ENCODE measurements around the gene SLC66A2. TPM values are rescaled to one million over a fixed set of nuclear protein-coding genes. Genes with fewer than 3 reads are reported as not detected.

SLC66A2 gene
- total RNA-seq, 1 donor from 2014 or later: 29.8 TPM

DNA sequence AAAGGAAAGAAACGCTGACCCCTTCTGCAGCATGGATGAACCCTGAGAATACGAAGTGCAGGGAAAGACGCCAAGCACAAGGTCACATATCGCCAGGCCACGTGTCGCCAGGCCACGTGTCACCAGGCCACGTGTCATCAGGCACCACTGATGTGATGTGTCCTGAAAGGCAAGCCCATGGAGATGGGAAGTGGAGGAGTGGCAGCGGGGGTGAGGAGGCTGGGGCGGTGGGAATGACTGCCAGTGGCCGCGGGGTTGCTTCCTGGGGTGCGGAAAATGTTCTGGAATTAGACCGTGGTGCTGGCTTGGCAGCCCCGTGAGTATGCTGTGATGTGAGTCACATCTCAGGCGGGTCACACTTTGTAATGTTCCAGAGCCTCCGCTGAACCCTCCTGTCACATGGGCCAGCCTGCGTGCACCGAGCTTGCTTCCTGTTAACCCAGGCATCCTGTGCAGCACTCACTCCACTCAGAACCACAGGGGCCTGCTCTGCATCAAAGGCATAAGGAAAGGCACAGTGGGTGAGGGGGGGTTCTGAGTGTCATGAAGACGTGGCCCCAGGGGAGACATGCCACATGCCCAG, 39.0 kb downstream of the SLC66A2 start:
- DNase-seq (ENCODE audit: low read depth, low spot score): no peak
- H3K9me3 Mint-ChIP-seq: peaks cover 3% of the 10 kb centered on the region
- no peak overlapping the region for H3K4me3 Mint-ChIP-seq
- TF ChIP-seq, protein P1, sequence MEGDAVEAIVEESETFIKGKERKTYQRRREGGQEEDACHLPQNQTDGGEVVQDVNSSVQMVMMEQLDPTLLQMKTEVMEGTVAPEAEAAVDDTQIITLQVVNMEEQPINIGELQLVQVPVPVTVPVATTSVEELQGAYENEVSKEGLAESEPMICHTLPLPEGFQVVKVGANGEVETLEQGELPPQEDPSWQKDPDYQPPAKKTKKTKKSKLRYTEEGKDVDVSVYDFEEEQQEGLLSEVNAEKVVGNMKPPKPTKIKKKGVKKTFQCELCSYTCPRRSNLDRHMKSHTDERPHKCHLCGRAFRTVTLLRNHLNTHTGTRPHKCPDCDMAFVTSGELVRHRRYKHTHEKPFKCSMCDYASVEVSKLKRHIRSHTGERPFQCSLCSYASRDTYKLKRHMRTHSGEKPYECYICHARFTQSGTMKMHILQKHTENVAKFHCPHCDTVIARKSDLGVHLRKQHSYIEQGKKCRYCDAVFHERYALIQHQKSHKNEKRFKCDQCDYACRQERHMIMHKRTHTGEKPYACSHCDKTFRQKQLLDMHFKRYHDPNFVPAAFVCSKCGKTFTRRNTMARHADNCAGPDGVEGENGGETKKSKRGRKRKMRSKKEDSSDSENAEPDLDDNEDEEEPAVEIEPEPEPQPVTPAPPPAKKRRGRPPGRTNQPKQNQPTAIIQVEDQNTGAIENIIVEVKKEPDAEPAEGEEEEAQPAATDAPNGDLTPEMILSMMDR (conservative IDR thresholded peaks at IDR 0.05): no peak
- H3K36me3 Mint-ChIP-seq (ENCODE audit: low read depth): peaks cover 36% of the 10 kb centered on the region
- H3K4me1 Mint-ChIP-seq: peaks cover 4% of the 10 kb centered on the region
- no peak overlapping the region for H3K27ac Mint-ChIP-seq (ENCODE audit: unreplicated experiment)
- no peaks in the 10 kb centered on the region for H3K27me3 Mint-ChIP-seq (ENCODE audit: low read depth)

DNA sequence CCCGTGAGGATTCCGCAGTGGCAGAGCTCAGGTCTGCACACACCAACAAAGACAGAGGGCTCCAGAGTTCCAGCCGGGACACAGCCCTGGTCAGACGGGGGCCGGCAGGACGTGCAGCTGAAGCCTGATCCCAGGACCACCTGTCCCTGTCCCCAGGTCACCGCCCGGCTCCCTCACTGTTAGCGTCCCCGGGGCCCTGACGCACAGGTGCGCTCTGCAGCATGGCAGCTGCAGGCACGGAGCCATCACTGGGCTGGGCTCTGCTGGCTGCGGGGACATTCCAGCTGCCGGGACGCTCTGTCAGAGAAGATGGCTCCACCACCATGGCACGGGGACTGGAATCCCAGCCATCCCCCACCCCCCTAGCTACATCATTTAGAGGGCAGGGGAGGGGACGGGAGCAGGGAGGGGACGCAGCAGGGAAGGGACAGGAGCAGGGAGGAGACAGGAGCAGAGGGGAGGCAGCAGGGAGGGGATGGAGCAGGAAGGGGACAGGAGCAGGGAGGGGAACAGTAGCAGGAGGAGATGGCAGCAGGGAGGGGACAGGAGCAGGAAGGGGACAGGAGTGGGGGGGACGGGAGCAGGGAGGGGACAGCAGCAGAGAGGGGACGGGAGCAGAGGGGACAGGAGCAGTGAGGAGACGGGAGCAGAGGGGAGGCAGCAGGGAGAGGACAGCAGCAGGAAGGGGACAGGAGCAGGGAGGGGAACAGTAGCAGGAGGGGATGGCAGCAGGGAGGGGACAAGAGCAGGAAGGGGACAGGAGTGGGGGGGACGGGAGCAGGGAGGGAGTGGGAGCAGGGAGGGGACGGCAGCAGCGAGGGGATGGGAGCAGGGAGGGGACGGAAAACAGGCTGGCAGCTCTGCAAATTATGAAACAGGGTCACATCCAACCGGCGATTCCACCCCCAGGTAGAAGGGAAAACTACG, 39.8 kb downstream of the SLC66A2 start:
- no peak overlapping the region for H3K27ac Mint-ChIP-seq (ENCODE audit: unreplicated experiment)

DNA sequence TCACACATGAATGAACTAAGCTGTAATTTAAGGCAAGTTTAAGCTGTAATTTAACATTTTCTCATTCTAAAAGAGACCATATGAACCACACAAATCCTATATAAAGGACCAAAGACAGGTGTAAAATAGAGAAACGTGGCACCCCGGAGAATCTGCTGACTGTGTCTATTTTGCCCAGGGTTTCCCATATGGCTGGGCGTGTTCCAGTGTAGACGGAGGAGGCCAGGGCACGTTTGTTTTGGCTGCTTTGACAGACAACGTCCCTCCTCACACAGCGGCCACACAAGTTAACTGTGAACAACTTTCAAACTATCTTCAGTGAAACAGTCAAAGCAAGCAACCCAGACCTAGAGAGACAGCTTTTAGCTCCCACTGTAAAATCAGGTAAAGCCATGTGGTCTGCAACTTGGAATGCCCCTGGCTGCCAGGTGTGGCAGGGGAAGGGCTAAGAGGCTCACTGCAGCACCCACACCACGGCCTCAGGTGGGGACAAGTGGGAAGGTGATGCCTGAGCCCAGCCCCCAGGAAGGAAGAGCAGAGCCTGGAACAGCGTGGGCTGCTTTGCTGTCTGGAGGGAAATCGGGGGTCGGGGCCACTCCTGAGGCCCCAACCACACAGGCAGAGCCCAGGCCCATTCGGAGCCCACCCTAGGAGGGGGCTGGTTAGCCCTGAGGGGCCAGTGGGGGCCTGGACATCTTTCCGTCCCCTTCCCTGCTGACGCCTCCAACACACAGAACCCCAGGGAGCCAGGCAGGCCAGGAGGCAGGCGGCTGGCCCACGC, 40.7 kb downstream of the SLC66A2 start:
- peaks cover 37% of the 10 kb centered on the region for H3K36me3 Mint-ChIP-seq (ENCODE audit: low read depth)
- no peak for DNase-seq (ENCODE audit: low read depth, low spot score)
- no peaks in the 10 kb centered on the region for H3K27me3 Mint-ChIP-seq (ENCODE audit: low read depth)
- peaks cover 4% of the 10 kb centered on the region for H3K4me1 Mint-ChIP-seq
- H3K27ac Mint-ChIP-seq (ENCODE audit: unreplicated experiment): no peak overlapping the region
- TF ChIP-seq, protein P1 (conservative IDR thresholded peaks at IDR 0.05): no peak
- peaks cover 5% of the 10 kb centered on the region for H3K9me3 Mint-ChIP-seq
- H3K4me3 Mint-ChIP-seq: no peak overlapping the region

More for the DNA sequence above, 39.8 kb downstream of the SLC66A2 start:
- Mint-ChIP-seq H3K36me3 (ENCODE audit: low read depth) (peaks cover 36% of the 10 kb centered on the region), H3K4me1 (peaks cover 4% of the 10 kb centered on the region), H3K27me3 (ENCODE audit: low read depth) (no peaks in the 10 kb centered on the region), H3K9me3 (peaks cover 3% of the 10 kb centered on the region), H3K4me3 (no peak overlapping the region)
- no peak for DNase-seq (ENCODE audit: low read depth, low spot score)
- TF ChIP-seq, protein P1 (conservative IDR thresholded peaks at IDR 0.05): no peak

DNA sequence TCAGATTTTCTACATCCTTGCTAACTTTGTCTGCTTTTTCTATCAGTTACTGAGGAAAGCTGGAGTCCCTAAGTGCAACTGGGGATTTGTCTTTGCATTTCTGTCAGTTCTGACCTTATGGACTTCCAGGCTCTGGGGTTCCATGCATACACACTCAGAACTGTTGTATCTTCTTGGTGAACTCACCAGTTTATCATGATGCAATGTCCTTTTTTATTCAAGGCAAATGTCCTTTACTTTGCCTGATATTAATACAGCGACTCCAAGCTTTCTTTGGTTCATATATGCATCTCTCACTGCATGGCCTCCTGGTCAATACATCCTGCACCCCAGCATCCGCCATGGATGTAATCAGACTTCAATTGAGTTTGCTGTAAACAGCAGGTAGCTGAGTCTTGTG, 44.7 kb downstream of the SLC66A2 start:
- Mint-ChIP-seq H3K9me3 (peaks cover 8% of the 10 kb centered on the region), H3K4me1 (no peaks in the 10 kb centered on the region), H3K4me3 (no peak overlapping the region), H3K27ac (ENCODE audit: unreplicated experiment) (no peak overlapping the region), H3K27me3 (ENCODE audit: low read depth) (no peaks in the 10 kb centered on the region), H3K36me3 (ENCODE audit: low read depth) (peaks cover 38% of the 10 kb centered on the region)
- TF ChIP-seq, protein P1 (conservative IDR thresholded peaks at IDR 0.05): no peak
- no peak for DNase-seq (ENCODE audit: low read depth, low spot score)

DNA sequence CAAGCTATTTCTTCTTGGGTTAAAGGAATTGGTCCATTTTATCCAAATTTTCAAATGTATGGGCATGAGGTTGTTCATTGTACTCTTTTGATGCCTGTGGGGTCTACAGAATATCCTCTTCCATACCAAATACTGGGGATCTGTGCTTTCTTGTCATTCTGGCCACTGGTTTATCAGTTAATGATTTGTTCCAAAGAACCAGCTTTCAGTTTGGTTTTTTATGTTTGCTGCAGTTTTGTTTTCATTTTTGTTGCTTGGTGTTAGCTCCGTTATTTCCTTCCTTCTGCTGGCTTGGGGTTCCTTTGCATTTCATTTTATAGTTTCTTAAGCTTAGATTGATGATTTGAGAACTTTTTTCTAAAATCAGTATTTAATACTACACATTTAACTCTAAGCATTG, 45.5 kb downstream of the SLC66A2 start:
- Mint-ChIP-seq H3K27ac (ENCODE audit: unreplicated experiment) (no peak overlapping the region), H3K27me3 (ENCODE audit: low read depth) (no peaks in the 10 kb centered on the region), H3K9me3 (peaks cover 9% of the 10 kb centered on the region), H3K36me3 (ENCODE audit: low read depth) (peaks cover 41% of the 10 kb centered on the region), H3K4me1 (no peaks in the 10 kb centered on the region), H3K4me3 (no peak overlapping the region)
- no peak for DNase-seq (ENCODE audit: low read depth, low spot score)
- TF ChIP-seq, protein P1 (conservative IDR thresholded peaks at IDR 0.05): no peak

Data from neural crest cell (in vitro differentiated cells).